ENCODE results near the gene ZFR. TPM values are rescaled to one million over a fixed set of nuclear protein-coding genes. Genes with fewer than 3 reads are reported as not detected.
"Not testable (repeated sequence)": the region's sequence is repeated elsewhere in the genome, so short reads cannot be mapped to it uniquely, and the experiment has no call there.

The ZFR gene
- total and polyA plus RNA-seq, 7 experiments from 2014 or later = 53.4 to 91.9 (median 58.9) TPM

DNA sequence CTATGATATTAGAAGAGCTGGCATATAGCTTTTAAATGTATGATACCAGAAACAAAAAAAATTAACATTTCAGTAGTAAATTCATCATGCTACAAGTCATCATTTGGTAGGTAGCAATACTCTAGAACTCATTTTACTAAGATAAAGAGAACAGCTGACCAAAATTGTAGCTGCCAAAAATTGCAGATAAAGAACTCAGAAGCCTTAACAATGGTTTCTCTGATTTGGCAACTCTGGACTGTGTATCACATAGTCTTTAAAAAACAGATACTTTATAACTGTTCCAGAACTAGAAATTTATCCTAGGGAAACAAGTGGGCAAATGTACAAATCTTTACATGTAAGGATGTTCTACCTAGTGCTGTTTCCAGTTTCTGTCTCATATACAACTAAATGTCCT lies 33.9 kb downstream of the ZFR start:
- Histone ChIP-seq H3K27ac (ENCODE audit: low read depth, low read length) (no peak overlapping the region), H3K4me1 (ENCODE audit: control insufficient read depth in 2 of 2, insufficient read depth in 2 of 2, low read length in 2 of 2) (no peaks in the 10 kb centered on the region), H3K27me3 (ENCODE audit: control insufficient read depth in 2 of 2, insufficient read depth in 2 of 2, low read length in 2 of 2) (no peaks in the 10 kb centered on the region), H3K9me3 (ENCODE audit: control insufficient read depth in 2 of 3, low read length in 3 of 3) (no peaks in the 10 kb centered on the region), H3K4me3 (ENCODE audit: low read length) (no peak overlapping the region), H3K36me3 (ENCODE audit: control insufficient read depth in 2 of 3, insufficient read depth in 3 of 3, low read length in 3 of 3) (peaks cover 28 to 78% (median 34%) of the 10 kb centered on the region in 3 experiments)
- no peak overlapping the region for H3K27ac Mint-ChIP-seq
- peaks cover 9 to 40% (median 24%) of the 10 kb centered on the region in 5 donors for H3K36me3 Mint-ChIP-seq
- H3K4me1 Mint-ChIP-seq = peaks cover 0 to 21% (median 8%) of the 10 kb centered on the region in 7 donors
- H3K9me3 Mint-ChIP-seq = no peaks in the 10 kb centered on the region
- ChIA-PET CTCF (interaction anchor here (0.6 to 0.7 kb wide), 2 partner anchors 72 to 173 kb away, joined by 3 to 4 read pairs; no protein-coding TSS in a partner anchor), POLR2A (interaction anchor here (1.1 kb wide), 1 partner anchor 199 kb away, joined by 3 read pairs; no protein-coding TSS in a partner anchor)
- no peak overlapping the region for H3K4me3 Mint-ChIP-seq
- DNase-seq = no peak
- no peaks in the 10 kb centered on the region for H3K27me3 Mint-ChIP-seq
- no peak for ATAC-seq
- intact Hi-C loops (cut with micrococcal nuclease) = loop anchor here in 1 of 2 donors (5.0 kb wide), 1 partner anchor 202 kb away; no protein-coding TSS in a partner anchor

DNA sequence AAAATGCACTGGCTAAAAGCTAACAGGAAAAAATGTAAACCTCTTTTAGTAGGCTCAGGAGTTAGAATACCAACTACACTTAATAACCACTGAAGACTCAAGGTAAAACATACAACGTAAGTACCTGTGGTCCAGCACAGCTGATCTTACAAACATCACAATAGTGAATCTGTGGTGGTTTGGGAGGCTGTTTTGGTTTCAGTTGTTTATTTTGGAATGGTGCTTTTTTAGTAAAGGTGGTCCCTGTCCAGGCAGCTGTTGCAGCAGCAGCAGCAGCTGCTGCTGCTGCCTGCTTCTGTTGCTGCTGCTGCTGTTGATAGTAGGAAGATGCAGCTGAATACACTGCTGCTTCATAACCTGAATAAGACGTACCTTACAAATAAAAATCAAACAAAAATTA lies 37.9 kb downstream of the ZFR start:
- peaks cover 15 to 40% (median 23%) of the 10 kb centered on the region in 5 donors for H3K36me3 Mint-ChIP-seq

GRCh38 chr5:32405507-32405906 lies 39.0 kb downstream of the ZFR start:
- Histone ChIP-seq H3K9me3 (ENCODE audit: control insufficient read depth in 2 of 3, low read length in 3 of 3) (no peaks in the 10 kb centered on the region), H3K4me1 (ENCODE audit: control insufficient read depth in 2 of 2, insufficient read depth in 2 of 2, low read length in 2 of 2) (no peaks in the 10 kb centered on the region), H3K4me3 (ENCODE audit: low read length) (no peak overlapping the region), H3K27ac (ENCODE audit: low read depth, low read length) (no peak overlapping the region), H3K36me3 (ENCODE audit: control insufficient read depth in 2 of 3, insufficient read depth in 3 of 3, low read length in 3 of 3) (peaks cover 35 to 83% (median 42%) of the 10 kb centered on the region in 3 experiments), H3K27me3 (ENCODE audit: control insufficient read depth in 2 of 2, insufficient read depth in 2 of 2, low read length in 2 of 2) (no peaks in the 10 kb centered on the region)
- ChIA-PET CTCF (no interaction called here), POLR2A (no interaction called here)
- no peak for ATAC-seq
- H3K36me3 Mint-ChIP-seq = peaks cover 21 to 41% (median 30%) of the 10 kb centered on the region in 5 donors
- H3K4me1 Mint-ChIP-seq = peaks cover 0 to 12% (median 4%) of the 10 kb centered on the region in 7 donors
- no peaks in the 10 kb centered on the region for H3K27me3 Mint-ChIP-seq
- H3K9me3 Mint-ChIP-seq = no peaks in the 10 kb centered on the region
- peak overlapping the region in 4 of 9 donors; percentile 0 to 41 (median 18) for H3K27ac Mint-ChIP-seq
- no peak for DNase-seq
- intact Hi-C loops (cut with micrococcal nuclease) = loop anchor here in 1 of 2 donors (5.0 kb wide), 1 partner anchor 37 kb away; the partner anchor contains the start of gene ZFR
- H3K4me3 Mint-ChIP-seq = no peak overlapping the region

More for the DNA sequence above, 37.9 kb downstream of the ZFR start:
- Histone ChIP-seq H3K36me3 (ENCODE audit: control insufficient read depth in 2 of 3, insufficient read depth in 3 of 3, low read length in 3 of 3) (peaks cover 38 to 82% (median 40%) of the 10 kb centered on the region in 3 experiments), H3K27ac (ENCODE audit: low read depth, low read length) (no peak overlapping the region), H3K4me3 (ENCODE audit: low read length) (no peak overlapping the region), H3K27me3 (ENCODE audit: control insufficient read depth in 2 of 2, insufficient read depth in 2 of 2, low read length in 2 of 2) (no peaks in the 10 kb centered on the region), H3K4me1 (ENCODE audit: control insufficient read depth in 2 of 2, insufficient read depth in 2 of 2, low read length in 2 of 2) (no peaks in the 10 kb centered on the region), H3K9me3 (ENCODE audit: control insufficient read depth in 2 of 3, low read length in 3 of 3) (no peaks in the 10 kb centered on the region)
- Mint-ChIP-seq H3K27ac (no peak overlapping the region), H3K4me3 (no peak overlapping the region), H3K9me3 (no peaks in the 10 kb centered on the region), H3K27me3 (no peaks in the 10 kb centered on the region), H3K4me1 (peaks cover 0 to 11% (median 4%) of the 10 kb centered on the region in 7 donors)
- intact Hi-C loops (cut with micrococcal nuclease) = loop anchor here in 1 of 2 donors (5.0 kb wide), 1 partner anchor 36 kb away; the partner anchor contains the start of gene ZFR
- ChIA-PET POLR2A (no interaction called here), CTCF (no interaction called here)
- no peak for DNase-seq
- no peak for ATAC-seq

DNA sequence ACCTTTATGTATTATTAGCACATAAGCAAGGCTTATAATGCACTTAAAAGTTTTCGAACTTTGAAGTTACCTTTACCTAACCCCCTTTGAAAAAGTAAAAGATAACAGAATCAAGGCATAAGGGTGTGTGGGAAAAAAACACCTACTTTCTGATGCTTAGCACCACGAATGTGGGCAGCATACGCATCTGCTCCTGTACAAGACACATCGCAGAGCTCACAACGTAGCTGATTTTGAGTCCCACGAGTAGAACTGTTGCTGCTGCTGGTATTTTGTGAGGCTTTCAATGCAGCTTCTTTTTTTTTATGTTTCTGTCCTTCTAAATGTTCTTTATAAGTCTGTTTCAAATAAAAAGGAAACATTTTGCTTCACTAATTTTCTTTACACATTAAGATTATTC lies 40.8 kb downstream of the ZFR start:
- Mint-ChIP-seq H3K4me1 (peaks cover 0 to 12% (median 5%) of the 10 kb centered on the region in 7 donors), H3K9me3 (no peaks in the 10 kb centered on the region), H3K36me3 (peaks cover 21 to 47% (median 35%) of the 10 kb centered on the region in 5 donors), H3K27ac (no peak overlapping the region), H3K4me3 (no peak overlapping the region), H3K27me3 (no peaks in the 10 kb centered on the region)
- intact Hi-C loops (cut with micrococcal nuclease) = loop anchor here (5.0 kb wide), 1 partner anchor 189 kb away; no protein-coding TSS in a partner anchor
- Histone ChIP-seq H3K4me3 (ENCODE audit: low read length) (no peak overlapping the region), H3K27me3 (ENCODE audit: control insufficient read depth in 2 of 2, insufficient read depth in 2 of 2, low read length in 2 of 2) (no peaks in the 10 kb centered on the region), H3K27ac (ENCODE audit: low read depth, low read length) (no peak overlapping the region), H3K36me3 (ENCODE audit: control insufficient read depth in 2 of 3, insufficient read depth in 3 of 3, low read length in 3 of 3) (peaks cover 39 to 89% (median 41%) of the 10 kb centered on the region in 3 experiments), H3K4me1 (ENCODE audit: control insufficient read depth in 2 of 2, insufficient read depth in 2 of 2, low read length in 2 of 2) (no peaks in the 10 kb centered on the region), H3K9me3 (ENCODE audit: control insufficient read depth in 2 of 3, low read length in 3 of 3) (no peaks in the 10 kb centered on the region)
- ChIA-PET CTCF (no interaction called here), POLR2A (interaction anchor here (0.5 kb wide), 1 partner anchor 15 kb away, joined by 3 read pairs; no protein-coding TSS in a partner anchor)
- DNase-seq (no peak), ATAC-seq (no peak)

DNA sequence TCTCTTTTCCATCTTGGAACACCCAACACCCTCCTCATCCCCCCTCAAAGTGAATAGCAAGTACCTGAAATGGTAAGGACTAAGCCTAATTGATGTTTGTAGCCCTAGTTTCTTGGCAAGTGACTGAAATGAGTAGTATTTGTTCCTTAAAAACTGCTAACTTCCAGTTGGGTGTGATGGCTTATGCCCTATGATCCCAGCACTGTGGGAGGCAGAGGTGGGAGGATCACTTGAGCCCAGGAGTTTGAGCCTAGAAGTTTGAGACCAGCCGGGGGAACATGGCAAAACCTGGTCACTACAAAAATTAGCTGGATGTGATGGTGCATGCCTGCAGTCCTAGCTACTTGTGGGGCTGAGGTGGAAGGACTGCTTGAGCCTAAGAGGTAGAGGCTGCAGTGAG lies 44.1 kb downstream of the ZFR start:
- POLR2A ChIA-PET = no interaction called here
- Mint-ChIP-seq H3K36me3 (peaks cover 14 to 45% (median 36%) of the 10 kb centered on the region in 5 donors), H3K9me3 (no peaks in the 10 kb centered on the region), H3K27me3 (no peaks in the 10 kb centered on the region), H3K4me1 (peaks cover 0 to 12% (median 4%) of the 10 kb centered on the region in 7 donors), H3K4me3 (no peak overlapping the region), H3K27ac (peak overlapping the region in 3 of 9 donors; percentile 28 to 68 (median 62))
- CTCF ChIA-PET = no interaction called here
- Histone ChIP-seq H3K27ac (ENCODE audit: low read depth, low read length) (no peak overlapping the region), H3K36me3 (ENCODE audit: control insufficient read depth in 2 of 3, insufficient read depth in 3 of 3, low read length in 3 of 3) (peaks cover 39 to 93% (median 43%) of the 10 kb centered on the region in 3 experiments), H3K4me3 (ENCODE audit: low read length) (no peak overlapping the region), H3K27me3 (ENCODE audit: control insufficient read depth in 2 of 2, insufficient read depth in 2 of 2, low read length in 2 of 2) (no peaks in the 10 kb centered on the region), H3K4me1 (ENCODE audit: control insufficient read depth in 2 of 2, insufficient read depth in 2 of 2, low read length in 2 of 2) (no peaks in the 10 kb centered on the region), H3K9me3 (ENCODE audit: control insufficient read depth in 2 of 3, low read length in 3 of 3) (no peaks in the 10 kb centered on the region)
- intact Hi-C loops (cut with micrococcal nuclease) = loop anchor here (5.0 kb wide), 1 partner anchor 192 kb away; no protein-coding TSS in a partner anchor
- ATAC-seq = no peak
- no peak for DNase-seq

DNA sequence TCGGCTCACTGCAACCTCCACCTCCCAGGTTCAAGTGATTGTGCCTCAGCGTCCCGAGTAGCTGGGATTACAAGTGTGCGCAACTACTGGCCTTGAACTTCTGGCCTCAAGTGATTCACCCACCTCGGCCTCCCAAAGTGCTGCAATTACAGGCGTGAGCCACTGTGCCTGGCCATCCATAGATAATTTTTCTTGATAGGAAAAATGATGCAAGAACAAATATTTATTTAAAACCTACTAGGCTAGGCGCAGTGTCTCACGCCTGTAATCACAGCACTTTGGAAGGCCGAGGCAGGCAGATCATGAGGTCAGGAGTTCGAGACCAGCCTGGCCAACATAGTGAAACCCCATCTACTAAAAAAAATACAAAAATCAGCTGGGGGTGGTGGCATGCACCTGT lies 45.8 kb downstream of the ZFR start:
- H3K4me3 ChIP-seq (ENCODE audit: low read length); DNase-seq; H3K27ac Mint-ChIP-seq; H3K4me3 Mint-ChIP-seq; intact Hi-C loops (cut with micrococcal nuclease); H3K27ac ChIP-seq (ENCODE audit: low read depth, low read length); H3K27me3 ChIP-seq (ENCODE audit: control insufficient read depth in 2 of 2, insufficient read depth in 2 of 2, low read length in 2 of 2); ATAC-seq; H3K9me3 ChIP-seq (ENCODE audit: control insufficient read depth in 2 of 3, low read length in 3 of 3); H3K4me1 ChIP-seq (ENCODE audit: control insufficient read depth in 2 of 2, insufficient read depth in 2 of 2, low read length in 2 of 2); H3K27me3 Mint-ChIP-seq; H3K9me3 Mint-ChIP-seq: not testable (repeated sequence)
- Mint-ChIP-seq H3K4me1 (peaks cover 0 to 12% (median 4%) of the 10 kb centered on the region in 7 donors), H3K36me3 (peaks cover 17 to 49% (median 37%) of the 10 kb centered on the region in 5 donors)
- POLR2A ChIA-PET = interaction anchor here (0.9 kb wide), 1 partner anchor 186 kb away, joined by 3 read pairs; the partner anchor contains the start of gene SUB1
- CTCF ChIA-PET = interaction anchor here (0.7 kb wide), 2 partner anchors 186 to 213 kb away, joined by 3 read pairs; no protein-coding TSS in a partner anchor
- H3K36me3 ChIP-seq (ENCODE audit: control insufficient read depth in 2 of 3, insufficient read depth in 3 of 3, low read length in 3 of 3) = peaks cover 40 to 91% (median 41%) of the 10 kb centered on the region in 3 experiments

Data from naive thymus-derived CD4-positive, alpha-beta T cell (primary cell).